ENCODE data around the gene ABHD17A.

ABHD17A gene

DNA sequence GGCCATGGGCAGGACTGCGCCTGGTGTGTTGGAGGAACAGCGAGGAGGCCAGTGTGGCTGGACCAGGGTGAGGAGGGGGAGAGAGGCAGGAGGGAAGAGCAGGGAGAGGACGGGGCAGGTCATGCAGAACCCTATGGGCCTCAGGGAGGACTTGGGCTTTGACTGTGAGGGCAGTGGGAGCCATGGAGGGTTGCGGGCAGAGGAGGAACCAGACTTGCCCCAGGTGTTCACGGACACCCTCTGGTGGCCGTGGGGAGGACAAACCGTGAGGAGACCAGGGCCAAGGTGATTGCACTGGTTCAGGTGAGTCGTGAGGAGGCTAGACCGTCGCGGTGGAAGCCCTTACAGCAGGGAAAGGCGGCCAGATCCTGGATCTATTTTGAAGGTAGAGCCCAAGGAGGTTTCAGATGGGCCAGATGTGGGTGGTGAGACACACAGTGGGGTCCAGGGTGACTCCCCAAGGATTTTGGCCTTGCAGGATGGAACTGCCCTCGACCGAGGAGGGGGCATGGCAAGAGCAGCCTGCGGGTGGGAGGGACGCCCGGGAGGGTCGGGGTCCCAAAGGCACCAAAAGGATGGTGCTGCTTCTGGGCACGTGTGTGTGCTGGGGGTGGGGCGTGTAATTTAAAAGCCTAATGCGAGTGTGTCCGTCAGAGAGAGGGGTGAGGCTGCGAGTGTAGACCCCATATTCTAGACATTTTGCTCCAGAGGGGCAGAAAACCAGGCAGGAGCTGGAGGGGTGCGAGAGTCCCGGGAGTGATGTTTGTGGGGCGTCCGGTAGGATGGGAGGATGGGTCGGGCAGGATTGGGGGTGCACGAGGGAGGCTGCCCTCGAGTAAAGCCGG, 34.3 kb downstream of the ABHD17A start:
- Histone ChIP-seq H3K9ac (ENCODE audit: low read length) (no peak overlapping the region), H3K4ac (ENCODE audit: low read depth in 1 of 2, low read length in 2 of 2) (no peak overlapping the region), H3K27me3 (ENCODE audit: control insufficient read depth in 1 of 2, insufficient read depth in 1 of 2, low read length in 2 of 2) (no peaks in the 10 kb centered on the region), H3K4me3 (ENCODE audit: insufficient read depth in 1 of 2, low read depth in 1 of 2, low read length in 2 of 2) (no peak overlapping the region), H2BK12ac (ENCODE audit: low read length in 2 of 2) (no peak overlapping the region), H4K8ac (ENCODE audit: low read length) (no peak overlapping the region), H2AFZ (ENCODE audit: low read depth, low read length) (no peak overlapping the region), H3K4me2 (ENCODE audit: low read length, poor library complexity, severe bottlenecking) (no peak overlapping the region), H4K91ac (ENCODE audit: low read length) (no peak overlapping the region), H3K36me3 (ENCODE audit: control insufficient read depth in 1 of 2, insufficient read depth in 2 of 2, low read depth in 1 of 2, low read length in 2 of 2) (peaks cover 4 to 36% of the 10 kb centered on the region in 2 experiments), H3K14ac (ENCODE audit: low read length in 2 of 2) (no peak overlapping the region), H3K18ac (ENCODE audit: low read depth in 1 of 2, low read length in 2 of 2) (no peak overlapping the region), H3K79me1 (replicated peaks; ENCODE audit: low read length, poor library complexity, severe bottlenecking) (peaks cover 25% of the 10 kb centered on the region), H2BK15ac (ENCODE audit: low read depth, poor library complexity, severe bottlenecking) (no peak overlapping the region), H3K9me3 (ENCODE audit: control insufficient read depth, low read length) (no peaks in the 10 kb centered on the region), H2AK5ac (ENCODE audit: low read length, severe bottlenecking) (no peak overlapping the region), H2BK120ac (ENCODE audit: low read depth, low read length) (no peak overlapping the region), H3K27ac (ENCODE audit: low read length, poor library complexity, severe bottlenecking) (no peak overlapping the region), H2BK5ac (ENCODE audit: low read depth, low read length, poor library complexity, severe bottlenecking) (no peak overlapping the region), H3K4me1 (ENCODE audit: control insufficient read depth, insufficient read depth, low read depth, low read length) (peaks cover 41% of the 10 kb centered on the region), H3K23ac (ENCODE audit: low read length in 2 of 2) (no peak overlapping the region)
- no peak for DNase-seq
- 94% methylated on average over 31 of the region's 31 CpGs for WGBS

DNA sequence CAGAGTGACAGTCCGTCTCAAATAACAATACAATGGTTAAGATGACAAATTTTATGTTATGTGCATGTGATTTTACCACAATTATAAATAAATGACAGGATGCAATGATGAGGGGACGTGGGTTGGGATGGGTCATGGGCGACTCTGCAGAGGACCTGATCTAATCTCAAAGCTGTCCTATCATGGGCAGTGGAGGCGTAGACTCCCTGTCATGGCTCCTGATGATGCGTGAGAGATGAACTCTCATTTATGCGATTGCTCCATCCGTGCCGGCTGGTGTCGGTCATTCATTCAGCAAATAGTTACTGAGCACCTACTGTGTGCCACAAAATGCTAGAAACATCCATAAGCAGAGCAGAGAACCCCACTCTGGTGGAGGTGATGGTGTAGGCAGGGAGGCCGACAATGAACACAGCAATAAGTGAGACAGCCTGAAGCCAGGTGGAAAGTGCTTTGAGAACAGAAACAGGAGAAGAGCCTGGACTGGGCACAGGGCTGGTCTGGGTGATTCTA, 35.4 kb downstream of the ABHD17A start:
- no peak overlapping the region for H2BK15ac ChIP-seq (ENCODE audit: low read depth, poor library complexity, severe bottlenecking)
- H3K4me3 ChIP-seq (ENCODE audit: insufficient read depth in 1 of 2, low read depth in 1 of 2, low read length in 2 of 2) = no peak overlapping the region
- no peaks in the 10 kb centered on the region for H3K9me3 ChIP-seq (ENCODE audit: control insufficient read depth, low read length)
- no peak overlapping the region for H3K4me2 ChIP-seq (ENCODE audit: low read length, poor library complexity, severe bottlenecking)
- no peak overlapping the region for H3K18ac ChIP-seq (ENCODE audit: low read depth in 1 of 2, low read length in 2 of 2)
- H3K9ac ChIP-seq (ENCODE audit: low read length) = no peak overlapping the region
- no peak for DNase-seq
- no peak overlapping the region for H2BK5ac ChIP-seq (ENCODE audit: low read depth, low read length, poor library complexity, severe bottlenecking)
- H3K36me3 ChIP-seq (ENCODE audit: control insufficient read depth in 1 of 2, insufficient read depth in 2 of 2, low read depth in 1 of 2, low read length in 2 of 2) = peaks cover 4 to 46% of the 10 kb centered on the region in 2 experiments
- H3K79me1 ChIP-seq (replicated peaks; ENCODE audit: low read length, poor library complexity, severe bottlenecking) = peaks cover 25% of the 10 kb centered on the region
- H4K91ac ChIP-seq (ENCODE audit: low read length) = no peak overlapping the region
- peaks cover 41% of the 10 kb centered on the region for H3K4me1 ChIP-seq (ENCODE audit: control insufficient read depth, insufficient read depth, low read depth, low read length)
- no peak overlapping the region for H4K8ac ChIP-seq (ENCODE audit: low read length)
- no peak overlapping the region for H3K4ac ChIP-seq (ENCODE audit: low read depth in 1 of 2, low read length in 2 of 2)
- H2BK120ac ChIP-seq (ENCODE audit: low read depth, low read length) = no peak overlapping the region
- 87% methylated on average over 9 of the region's 10 CpGs for WGBS
- no peak overlapping the region for H2AK5ac ChIP-seq (ENCODE audit: low read length, severe bottlenecking)
- H3K27ac ChIP-seq (ENCODE audit: low read length, poor library complexity, severe bottlenecking) = no peak overlapping the region
- no peak overlapping the region for H2BK12ac ChIP-seq (ENCODE audit: low read length in 2 of 2)
- H3K14ac ChIP-seq (ENCODE audit: low read length in 2 of 2) = no peak overlapping the region
- H2AFZ ChIP-seq (ENCODE audit: low read depth, low read length) = no peak overlapping the region
- no peaks in the 10 kb centered on the region for H3K27me3 ChIP-seq (ENCODE audit: control insufficient read depth in 1 of 2, insufficient read depth in 1 of 2, low read length in 2 of 2)
- no peak overlapping the region for H3K23ac ChIP-seq (ENCODE audit: low read length in 2 of 2)

DNA sequence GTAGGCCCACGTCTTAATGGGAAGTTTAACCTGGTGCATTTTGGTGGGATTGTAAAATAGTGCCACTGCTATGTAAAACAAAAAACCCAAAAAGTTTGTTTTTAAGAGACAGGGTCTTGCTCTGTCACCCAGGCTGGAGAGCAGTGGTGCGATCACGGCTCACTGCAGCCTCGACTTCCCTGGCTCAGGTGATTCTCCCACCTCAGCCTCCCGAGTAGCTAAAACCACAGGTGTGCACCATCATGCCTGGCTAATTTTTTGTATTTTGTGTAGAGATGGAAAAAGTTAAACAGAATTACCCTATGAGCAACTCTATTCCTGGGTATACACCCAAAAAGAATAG, 36.2 kb downstream of the ABHD17A start:
- H3K4me3 ChIP-seq (ENCODE audit: insufficient read depth in 1 of 2, low read depth in 1 of 2, low read length in 2 of 2) = no peak overlapping the region
- H3K79me1 ChIP-seq (replicated peaks; ENCODE audit: low read length, poor library complexity, severe bottlenecking) = peaks cover 24% of the 10 kb centered on the region
- H3K4me1 ChIP-seq (ENCODE audit: control insufficient read depth, insufficient read depth, low read depth, low read length) = peaks cover 36% of the 10 kb centered on the region
- no peaks in the 10 kb centered on the region for H3K27me3 ChIP-seq (ENCODE audit: control insufficient read depth in 1 of 2, insufficient read depth in 1 of 2, low read length in 2 of 2)
- no peak overlapping the region for H3K4ac ChIP-seq (ENCODE audit: low read depth in 1 of 2, low read length in 2 of 2)
- 70% methylated on average over 5 of the region's 5 CpGs for WGBS
- no peak overlapping the region for H4K8ac ChIP-seq (ENCODE audit: low read length)
- no peaks in the 10 kb centered on the region for H3K9me3 ChIP-seq (ENCODE audit: control insufficient read depth, low read length)
- no peak overlapping the region for H3K9ac ChIP-seq (ENCODE audit: low read length)
- H3K4me2 ChIP-seq (ENCODE audit: low read length, poor library complexity, severe bottlenecking) = no peak overlapping the region
- H3K18ac ChIP-seq (ENCODE audit: low read depth in 1 of 2, low read length in 2 of 2) = no peak overlapping the region
- H2BK12ac ChIP-seq (ENCODE audit: low read length in 2 of 2) = no peak overlapping the region
- H3K27ac ChIP-seq (ENCODE audit: low read length, poor library complexity, severe bottlenecking) = no peak overlapping the region
- no peak overlapping the region for H2AFZ ChIP-seq (ENCODE audit: low read depth, low read length)
- H4K91ac ChIP-seq (ENCODE audit: low read length) = no peak overlapping the region
- no peak overlapping the region for H2BK120ac ChIP-seq (ENCODE audit: low read depth, low read length)
- no peak for DNase-seq
- H3K23ac ChIP-seq (ENCODE audit: low read length in 2 of 2) = no peak overlapping the region
- peak overlapping the region; percentile 49 for H2AK5ac ChIP-seq (ENCODE audit: low read length, severe bottlenecking)
- no peak overlapping the region for H2BK15ac ChIP-seq (ENCODE audit: low read depth, poor library complexity, severe bottlenecking)
- peaks cover 4 to 48% of the 10 kb centered on the region in 2 experiments for H3K36me3 ChIP-seq (ENCODE audit: control insufficient read depth in 1 of 2, insufficient read depth in 2 of 2, low read depth in 1 of 2, low read length in 2 of 2)
- H3K14ac ChIP-seq (ENCODE audit: low read length in 2 of 2) = no peak overlapping the region
- no peak overlapping the region for H2BK5ac ChIP-seq (ENCODE audit: low read depth, low read length, poor library complexity, severe bottlenecking)

DNA sequence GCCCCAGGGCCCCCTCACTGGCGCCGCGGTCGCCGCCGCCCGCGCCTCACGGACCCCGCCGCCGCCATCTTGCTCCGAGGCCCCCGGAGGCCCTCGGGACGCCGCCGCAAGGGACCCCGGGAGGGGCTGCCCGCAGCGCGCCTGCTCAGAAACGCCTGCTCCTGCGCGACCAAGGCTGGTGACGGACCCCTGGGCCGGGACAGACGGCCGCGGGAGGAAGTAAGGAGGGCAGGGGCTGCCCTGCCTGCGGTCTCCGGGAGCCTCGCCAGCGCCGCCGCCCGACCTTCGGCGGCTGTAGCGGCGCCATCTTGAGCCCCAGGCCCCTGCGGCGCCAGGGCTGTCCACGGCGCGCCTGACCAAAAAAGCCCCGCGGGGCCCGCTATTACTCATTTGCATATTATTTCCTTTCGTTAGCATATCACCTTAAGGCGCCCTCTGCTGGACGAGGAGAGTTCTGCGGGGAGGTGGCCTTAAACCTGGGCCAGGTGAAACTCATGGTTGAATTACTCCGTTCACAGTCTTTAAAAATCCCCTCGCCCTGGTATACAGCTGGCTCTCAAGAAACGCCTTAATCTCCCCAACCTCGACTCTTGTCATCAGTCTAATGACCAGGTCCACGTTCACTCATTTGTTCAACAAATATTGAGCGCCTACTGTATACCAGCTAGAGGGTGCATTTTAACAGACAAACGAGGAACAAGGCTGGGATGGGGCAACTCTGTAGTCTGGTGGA, 36.7 kb downstream of the ABHD17A start, which contains the start of gene REXO1:
Gene REXO1, minus strand, starts transcription at position 85 of the 733 bp plus-strand sequence. CDS start 125 bp downstream, outside the sequence.
- peak within 1 kb of the TSS; percentile 99 for H4K8ac ChIP-seq (ENCODE audit: low read length)
- H4K91ac ChIP-seq (ENCODE audit: low read length) = peak within 1 kb of the TSS; percentile 98
- H3K36me3 ChIP-seq (ENCODE audit: control insufficient read depth in 1 of 2, insufficient read depth in 2 of 2, low read depth in 1 of 2, low read length in 2 of 2) = peaks cover 4 to 48% of the 10 kb centered on the region in 2 experiments
- peak within 1 kb of the TSS; percentile 81 for H2BK15ac ChIP-seq (ENCODE audit: low read depth, poor library complexity, severe bottlenecking)
- no peaks in the 10 kb centered on the region for H3K9me3 ChIP-seq (ENCODE audit: control insufficient read depth, low read length)
- H3K9ac ChIP-seq (ENCODE audit: low read length) = peak within 1 kb of the TSS; percentile 99
- H3K14ac ChIP-seq (ENCODE audit: low read length in 2 of 2) = peak within 1 kb of the TSS in 1 of 2 experiments; percentile 89
- peak within 1 kb of the TSS; percentile 97 for H2BK120ac ChIP-seq (ENCODE audit: low read depth, low read length)
- peak within 1 kb of the TSS; percentile 78 for H3K27ac ChIP-seq (ENCODE audit: low read length, poor library complexity, severe bottlenecking)
- 4% methylated on average over 40 of the region's 60 CpGs for WGBS
- DNase-seq = peak; percentile 94
- peak within 1 kb of the TSS; percentile 88 to 98 for H3K4ac ChIP-seq (ENCODE audit: low read depth in 1 of 2, low read length in 2 of 2)
- H3K23ac ChIP-seq (ENCODE audit: low read length in 2 of 2) = peak within 1 kb of the TSS in 1 of 2 experiments; percentile 20
- H2AFZ ChIP-seq (ENCODE audit: low read depth, low read length) = no peak within 1 kb of the TSS
- H3K27me3 ChIP-seq (ENCODE audit: control insufficient read depth in 1 of 2, insufficient read depth in 1 of 2, low read length in 2 of 2) = no peaks in the 10 kb centered on the region
- peak within 1 kb of the TSS; percentile 77 to 89 for H3K4me3 ChIP-seq (ENCODE audit: insufficient read depth in 1 of 2, low read depth in 1 of 2, low read length in 2 of 2)
- peak within 1 kb of the TSS; percentile 99 for H2BK5ac ChIP-seq (ENCODE audit: low read depth, low read length, poor library complexity, severe bottlenecking)
- H3K79me1 ChIP-seq (replicated peaks; ENCODE audit: low read length, poor library complexity, severe bottlenecking) = peaks cover 24% of the 10 kb centered on the region
- H2AK5ac ChIP-seq (ENCODE audit: low read length, severe bottlenecking) = peak within 1 kb of the TSS; percentile 49
- H3K4me1 ChIP-seq (ENCODE audit: control insufficient read depth, insufficient read depth, low read depth, low read length) = peaks cover 33% of the 10 kb centered on the region
- H2BK12ac ChIP-seq (ENCODE audit: low read length in 2 of 2) = no peak within 1 kb of the TSS
- H3K18ac ChIP-seq (ENCODE audit: low read depth in 1 of 2, low read length in 2 of 2) = peak within 1 kb of the TSS; percentile 92 to 100
- peak within 1 kb of the TSS; percentile 82 for H3K4me2 ChIP-seq (ENCODE audit: low read length, poor library complexity, severe bottlenecking)
